ENCODE measurements around the gene LAMA2. TPM values are rescaled to one million over a fixed set of nuclear protein-coding genes. Genes with fewer than 3 reads are reported as not detected.

Gene LAMA2
- total and polyA plus RNA-seq, 2 donors from 2014 or later, result 2.2 to 20.8 TPM

GRCh38 chr6:129041563-129041962, 158.6 kb downstream of the LAMA2 start:
- Histone ChIP-seq H3K4me3 (ENCODE audit: low read length in 3 of 3) (no peak overlapping the region), H3K9me3 (ENCODE audit: control insufficient read depth in 2 of 3, insufficient read depth in 1 of 3, low read length in 3 of 3) (no peaks in the 10 kb centered on the region), H3K36me3 (ENCODE audit: control insufficient read depth in 2 of 3, insufficient read depth in 3 of 3, low read length in 3 of 3) (no peaks in the 10 kb centered on the region), H3K27ac (ENCODE audit: low read depth in 2 of 2, low read length in 2 of 2) (no peak overlapping the region), H3K9ac (ENCODE audit: low read length in 3 of 3) (no peak overlapping the region), H3K4me1 (ENCODE audit: control insufficient read depth in 2 of 3, insufficient read depth in 2 of 3, low read depth in 1 of 3, low read length in 3 of 3) (no peaks in the 10 kb centered on the region), H3K27me3 (ENCODE audit: control insufficient read depth, insufficient read depth, low read length) (no peaks in the 10 kb centered on the region)
- DNase-seq, result no peak
- intact Hi-C loops (cut with DNase I), result no loop called here
- no peak for TF ChIP-seq CTCF (IDR thresholded peaks at IDR 0.05; ENCODE audit: borderline replicate concordance, extremely low read depth, insufficient read depth)
- FAIRE-seq, result no peak

GRCh38 chr6:129046526-129046925, 163.6 kb downstream of the LAMA2 start:
- Histone ChIP-seq H3K4me1 (ENCODE audit: control insufficient read depth in 2 of 3, insufficient read depth in 2 of 3, low read depth in 1 of 3, low read length in 3 of 3) (no peaks in the 10 kb centered on the region), H3K9ac (ENCODE audit: low read length in 3 of 3) (no peak overlapping the region), H3K9me3 (ENCODE audit: control insufficient read depth in 2 of 3, insufficient read depth in 1 of 3, low read length in 3 of 3) (no peaks in the 10 kb centered on the region), H3K27ac (ENCODE audit: low read depth in 2 of 2, low read length in 2 of 2) (no peak overlapping the region), H3K36me3 (ENCODE audit: control insufficient read depth in 2 of 3, insufficient read depth in 3 of 3, low read length in 3 of 3) (no peaks in the 10 kb centered on the region), H3K4me3 (ENCODE audit: low read length in 3 of 3) (no peak overlapping the region), H3K27me3 (ENCODE audit: control insufficient read depth, insufficient read depth, low read length) (no peaks in the 10 kb centered on the region)
- DNase-seq (no peak), FAIRE-seq (no peak)
- intact Hi-C loops (cut with DNase I), result no loop called here
- no peak for TF ChIP-seq CTCF (IDR thresholded peaks at IDR 0.05; ENCODE audit: borderline replicate concordance, extremely low read depth, insufficient read depth)

- Histone ChIP-seq H3K27ac (ENCODE audit: low read depth in 2 of 2, low read length in 2 of 2) (no peak overlapping the region), H3K9me3 (ENCODE audit: control insufficient read depth in 2 of 3, insufficient read depth in 1 of 3, low read length in 3 of 3) (no peaks in the 10 kb centered on the region)
- no peak for FAIRE-seq
These were observed 164.9 kb downstream of the LAMA2 start for GRCh38 chr6:129047834-129048233.

More at GRCh38 chr6:129047834-129048233, 164.9 kb downstream of the LAMA2 start:
- Histone ChIP-seq H3K4me1 (ENCODE audit: control insufficient read depth in 2 of 3, insufficient read depth in 2 of 3, low read depth in 1 of 3, low read length in 3 of 3) (no peaks in the 10 kb centered on the region), H3K9ac (ENCODE audit: low read length in 3 of 3) (no peak overlapping the region), H3K27me3 (ENCODE audit: control insufficient read depth, insufficient read depth, low read length) (no peaks in the 10 kb centered on the region), H3K4me3 (ENCODE audit: low read length in 3 of 3) (no peak overlapping the region), H3K36me3 (ENCODE audit: control insufficient read depth in 2 of 3, insufficient read depth in 3 of 3, low read length in 3 of 3) (no peaks in the 10 kb centered on the region)
- TF ChIP-seq CTCF (IDR thresholded peaks at IDR 0.05; ENCODE audit: borderline replicate concordance, extremely low read depth, insufficient read depth), result no peak
- intact Hi-C loops (cut with DNase I), result no loop called here
- DNase-seq, result no peak

Measured in kidney (tissue), 14 donors.